HG02840 (cell line): ENCODE data around the gene MDGA2.
"Not testable (repeated sequence)": the region's sequence is repeated elsewhere in the genome, so short reads cannot be mapped to it uniquely, and the experiment has no call there.

Experiments
- ATAC-seq: cut with Tn5 transposase; IDR thresholded peaks from one replicate; pipeline ENCODE4 v1.9.1; 2021; ENCODE audit warnings: mild to moderate bottlenecking, moderate library complexity, moderate number of reproducible peaks; ENCODE audit not compliant: unreplicated experiment, low FRiP score

Gene MDGA2

DNA sequence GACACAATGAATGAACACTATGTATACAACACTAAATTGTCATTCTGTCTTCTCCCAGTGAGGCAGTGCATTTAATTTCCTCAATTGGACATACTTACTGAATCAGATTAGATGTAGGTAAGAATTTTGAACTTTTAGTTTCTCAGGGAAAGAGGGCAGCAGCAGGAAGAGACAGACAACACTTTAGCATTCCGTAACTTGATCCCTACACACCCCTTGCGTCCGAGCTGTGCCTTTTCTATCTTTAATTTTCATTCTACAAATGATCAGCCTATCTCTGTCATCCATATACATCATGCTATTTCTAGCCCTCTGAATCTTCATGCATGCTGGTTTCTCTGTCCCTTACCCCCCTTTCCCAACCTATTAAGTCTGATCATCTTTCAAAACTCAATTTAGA lies 665.8 kb downstream of the MDGA2 start:
- ATAC-seq: no peak

DNA sequence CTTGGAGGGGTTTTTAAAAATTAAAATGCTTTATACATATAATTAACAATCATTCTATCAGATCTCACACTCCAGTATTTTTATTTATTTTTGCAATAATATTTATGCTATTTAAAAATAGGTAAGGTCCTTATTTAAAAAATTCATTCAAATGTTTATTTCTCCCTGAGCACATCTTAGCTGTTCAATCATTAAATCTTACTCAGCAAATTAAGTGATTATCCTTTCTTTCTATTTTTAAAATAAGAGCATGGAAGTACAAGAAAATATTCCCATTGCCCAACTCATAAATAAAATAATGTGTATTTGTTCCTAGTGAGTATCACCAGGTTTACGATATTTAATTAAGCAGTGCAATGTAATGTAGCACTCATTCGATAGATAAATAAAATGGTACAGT lies 666.7 kb downstream of the MDGA2 start:
- no peak for ATAC-seq

DNA sequence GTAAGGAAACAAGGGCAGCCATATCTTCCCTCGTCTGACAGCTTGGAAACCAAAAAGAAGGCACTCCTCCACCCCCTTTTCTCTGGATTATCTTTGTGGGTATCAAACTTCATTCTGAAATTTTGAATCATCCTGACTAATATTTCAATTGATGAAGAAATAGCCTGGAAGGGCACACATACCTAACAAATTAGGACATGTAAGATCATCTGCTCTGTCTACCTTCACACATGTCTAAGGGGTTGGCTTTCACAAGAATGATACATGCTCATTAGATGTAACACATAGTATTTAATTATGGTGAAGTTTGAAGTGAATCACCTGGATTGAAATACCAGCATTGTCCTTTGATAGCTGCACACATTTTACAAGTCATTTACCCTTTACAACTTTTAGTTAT lies 675.7 kb downstream of the MDGA2 start:
- ATAC-seq: no peak

DNA sequence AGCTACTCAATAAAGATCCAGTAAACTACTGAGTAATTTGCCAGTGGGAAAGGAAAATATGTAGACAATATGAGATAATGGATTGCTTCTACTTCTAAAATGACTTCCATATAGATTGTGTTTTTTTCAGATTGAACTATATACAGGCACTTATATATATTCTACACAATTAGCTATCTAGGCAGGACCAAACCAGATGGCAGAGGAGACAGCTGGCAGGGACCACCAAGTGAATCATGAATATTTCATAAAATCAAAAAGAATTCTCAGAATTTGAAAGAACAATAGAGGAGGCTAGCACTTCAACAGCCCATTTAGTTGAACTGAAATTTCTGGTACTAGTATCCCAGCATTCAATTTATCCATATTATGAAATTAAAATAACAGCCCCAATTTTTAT lies 685.8 kb downstream of the MDGA2 start:
- no peak for ATAC-seq

DNA sequence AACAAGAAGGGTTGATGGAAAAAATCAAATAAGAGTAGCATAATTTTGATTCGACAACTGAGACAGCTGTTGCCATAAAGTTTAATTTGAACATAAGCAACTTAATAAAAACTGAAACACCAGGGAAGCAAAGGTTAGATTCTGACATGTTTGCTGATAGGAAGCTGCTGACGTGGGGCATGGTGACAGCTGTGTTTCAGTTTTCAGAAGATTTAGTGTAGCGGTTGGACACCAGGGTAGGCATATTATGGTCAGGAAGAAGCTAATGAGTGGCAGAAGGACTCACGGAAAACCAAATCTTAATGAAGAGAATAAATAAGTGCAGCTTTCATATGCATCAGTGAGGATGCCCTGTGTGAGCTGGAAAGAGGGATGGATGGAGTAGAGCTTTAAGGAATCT lies 687.1 kb downstream of the MDGA2 start:
- no peak for ATAC-seq

DNA sequence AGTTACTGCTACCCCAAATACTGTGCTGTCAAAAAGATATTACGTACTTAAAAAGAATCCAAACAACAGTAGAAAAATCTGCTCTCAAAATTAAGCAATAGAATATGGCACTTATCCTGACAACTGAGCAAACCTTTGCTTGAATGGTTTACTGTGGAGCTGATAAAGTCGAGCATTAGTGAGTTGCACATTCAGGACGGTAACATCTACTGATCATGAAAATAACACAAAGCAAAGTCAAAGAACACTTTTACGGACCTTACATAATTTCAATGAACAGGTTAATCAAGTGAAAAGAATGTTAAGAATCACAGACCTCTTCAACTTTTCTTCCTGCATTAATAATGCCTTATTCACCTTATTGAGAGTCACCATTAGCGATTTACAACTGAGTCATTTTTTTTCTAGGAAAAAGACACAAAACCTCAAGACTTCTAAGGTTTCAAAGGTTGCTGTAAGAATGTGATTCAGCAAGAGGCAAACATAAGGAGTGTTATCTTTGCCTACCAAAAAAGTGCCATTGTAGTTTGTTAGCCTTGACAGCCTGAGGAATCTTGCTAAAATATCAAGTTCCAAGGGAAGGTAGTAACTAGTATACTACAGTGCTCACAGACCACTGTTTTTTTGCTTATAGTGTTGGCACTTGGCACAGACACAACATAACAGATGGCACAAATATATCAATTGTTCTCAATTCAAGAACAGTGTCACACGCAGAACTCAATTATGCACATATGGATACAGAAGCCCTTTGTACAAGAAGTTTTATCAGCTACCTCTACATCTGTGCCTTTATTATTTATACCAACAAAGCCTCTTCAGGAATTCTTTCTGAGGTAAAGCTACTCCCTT lies 689.6 kb downstream of the MDGA2 start:
- no peak for ATAC-seq

DNA sequence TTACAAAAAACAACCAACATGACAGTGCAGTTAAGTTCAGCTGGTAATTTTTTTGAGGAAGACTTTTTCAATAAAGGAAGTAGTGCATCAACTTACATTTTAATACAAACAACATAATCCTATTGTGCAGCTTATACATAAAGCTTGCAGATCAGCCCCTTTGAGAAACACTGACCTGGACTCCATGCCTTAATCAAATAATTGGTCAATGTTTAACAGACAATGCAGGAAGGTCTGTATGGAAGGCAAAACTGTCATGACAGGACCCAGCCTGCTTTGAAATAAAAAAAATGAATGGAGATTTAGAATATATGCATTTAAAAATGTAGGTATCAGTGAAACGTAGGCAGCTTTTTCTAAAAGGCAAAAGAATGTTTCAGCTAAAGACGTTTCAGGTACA lies 702.1 kb downstream of the MDGA2 start:
- ATAC-seq: no peak

DNA sequence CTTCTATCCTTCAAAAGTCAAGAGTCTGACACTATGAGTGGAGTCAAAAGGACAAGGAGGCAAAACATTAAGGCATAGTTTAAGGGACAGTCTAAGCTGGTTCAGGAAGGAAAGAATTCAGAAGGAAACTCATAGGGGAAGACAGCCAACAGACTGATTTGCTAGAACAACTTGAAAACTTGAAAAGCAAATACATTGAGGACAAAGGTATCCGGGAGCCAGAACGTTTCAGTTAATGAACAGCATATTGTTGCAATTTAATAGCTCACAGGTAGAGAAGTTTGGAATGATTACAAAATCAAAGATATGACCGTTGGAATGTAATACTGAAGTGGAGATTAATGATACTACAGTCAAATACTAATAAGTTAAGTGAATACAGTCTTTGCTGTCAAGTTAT lies 711.0 kb downstream of the MDGA2 start:
- no peak for ATAC-seq

DNA sequence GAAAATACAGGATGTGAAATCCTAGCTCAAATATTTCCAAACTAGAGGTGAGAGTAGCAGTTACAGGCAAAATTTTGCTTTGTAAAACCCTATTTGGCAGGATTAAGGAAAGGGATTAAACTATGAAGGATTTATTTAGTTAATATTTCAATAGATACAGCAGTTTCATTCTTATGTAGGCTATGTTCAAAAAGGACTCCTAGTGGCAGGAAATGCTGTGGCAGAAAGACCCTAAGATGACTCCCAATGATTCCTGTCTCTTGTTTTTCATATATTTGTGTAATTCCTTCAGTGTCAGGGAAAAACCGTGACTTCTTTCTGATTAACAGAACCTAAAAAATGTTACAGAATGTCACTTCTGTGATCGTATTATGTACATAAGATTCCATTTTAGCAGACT lies 724.3 kb downstream of the MDGA2 start:
- ATAC-seq: no peak

DNA sequence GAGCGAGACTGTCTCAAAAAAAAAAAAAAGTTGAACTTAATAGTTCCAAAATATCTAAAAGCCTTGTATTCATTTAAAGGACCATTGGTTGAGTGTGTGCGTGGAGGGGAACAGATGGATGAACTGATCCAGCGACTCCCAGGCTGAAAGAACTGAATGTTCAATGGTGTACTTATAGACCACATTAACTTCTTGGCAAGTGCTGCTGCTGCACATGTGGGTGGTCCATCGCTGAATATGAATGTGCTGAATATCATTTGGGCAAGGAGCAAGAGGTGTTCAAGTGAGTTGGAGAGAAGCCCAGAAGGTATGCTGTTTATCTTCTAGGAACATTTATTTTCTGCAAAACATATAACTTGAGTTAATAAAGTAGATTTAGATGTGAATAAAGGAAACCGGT lies 734.8 kb downstream of the MDGA2 start:
- ATAC-seq: no peak

DNA sequence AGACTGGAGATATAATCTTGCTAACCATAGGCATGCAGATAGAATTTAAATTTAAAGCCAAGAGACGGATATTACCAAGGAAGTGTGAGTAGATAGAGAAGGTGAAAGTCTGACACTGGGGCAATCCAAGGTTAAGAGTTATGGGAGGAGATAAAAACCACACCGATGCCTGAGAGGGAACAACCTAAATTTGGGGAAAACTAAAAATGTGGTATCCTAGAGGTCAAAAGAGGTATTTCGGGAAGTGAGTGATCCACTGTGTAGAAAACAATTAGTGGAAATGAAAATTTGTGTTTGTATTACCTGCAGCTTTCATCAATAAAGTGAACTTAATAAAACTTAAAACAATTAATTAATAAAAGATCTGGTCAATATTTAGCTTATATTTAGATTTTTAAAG lies 754.9 kb downstream of the MDGA2 start:
- ATAC-seq: no peak

DNA sequence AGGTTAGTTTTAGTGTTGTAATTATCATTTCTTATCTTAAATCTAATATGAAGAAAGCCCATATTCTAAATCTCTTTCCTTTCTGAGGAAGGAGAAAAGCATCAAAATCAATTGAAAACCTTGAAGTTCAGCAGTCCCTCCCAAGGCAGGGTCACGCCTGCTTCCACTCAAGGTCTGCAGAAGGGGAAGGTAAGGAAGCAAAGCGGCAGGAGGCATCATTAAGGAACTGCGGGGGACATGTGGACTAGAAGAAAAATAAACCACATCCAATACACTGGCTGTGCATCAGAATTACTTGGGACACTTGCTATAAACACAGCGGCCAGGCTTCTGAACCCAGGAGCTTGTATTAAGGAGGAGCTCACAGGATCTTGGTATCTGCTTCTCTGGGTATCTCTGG lies 759.9 kb downstream of the MDGA2 start:
- not testable (repeated sequence) for ATAC-seq

DNA sequence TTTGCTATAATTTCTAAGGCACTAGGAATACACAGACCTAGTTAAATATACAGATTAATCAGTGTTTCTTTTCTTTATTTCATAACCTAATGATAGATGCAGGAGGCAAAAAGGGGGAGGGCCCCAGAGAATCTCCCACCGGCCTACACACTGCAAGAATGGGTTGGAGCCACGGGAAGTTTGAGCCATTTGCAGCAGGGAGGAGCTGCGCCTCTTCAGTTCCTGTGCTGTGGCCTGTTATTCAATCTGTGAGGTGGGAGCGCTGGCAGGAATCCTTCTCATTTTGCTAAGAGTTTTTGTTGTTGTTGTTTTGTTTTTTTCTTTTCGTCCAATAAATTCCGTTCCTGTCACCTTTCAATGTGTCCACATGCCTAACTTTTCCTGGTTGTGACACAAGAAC lies 772.6 kb downstream of the MDGA2 start:
- no peak for ATAC-seq

DNA sequence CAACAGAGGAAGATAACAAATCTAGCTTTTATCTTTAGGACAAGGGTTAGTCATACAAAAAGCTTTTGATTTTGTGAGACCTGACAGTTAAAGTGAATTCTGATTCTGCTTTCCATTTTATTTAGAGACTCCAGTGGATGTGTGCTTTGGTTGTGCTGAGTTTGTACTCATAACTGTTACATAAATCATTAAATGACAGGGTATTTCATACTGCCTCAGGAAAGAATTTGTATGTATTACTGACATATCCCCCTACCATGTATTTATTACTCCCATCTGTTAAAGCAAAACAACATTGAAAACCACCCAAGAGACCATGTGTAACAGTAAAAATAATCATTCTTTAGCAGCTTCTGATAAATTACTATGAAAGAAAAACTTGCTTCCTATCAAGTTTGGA lies 780.9 kb downstream of the MDGA2 start:
- no peak for ATAC-seq

DNA sequence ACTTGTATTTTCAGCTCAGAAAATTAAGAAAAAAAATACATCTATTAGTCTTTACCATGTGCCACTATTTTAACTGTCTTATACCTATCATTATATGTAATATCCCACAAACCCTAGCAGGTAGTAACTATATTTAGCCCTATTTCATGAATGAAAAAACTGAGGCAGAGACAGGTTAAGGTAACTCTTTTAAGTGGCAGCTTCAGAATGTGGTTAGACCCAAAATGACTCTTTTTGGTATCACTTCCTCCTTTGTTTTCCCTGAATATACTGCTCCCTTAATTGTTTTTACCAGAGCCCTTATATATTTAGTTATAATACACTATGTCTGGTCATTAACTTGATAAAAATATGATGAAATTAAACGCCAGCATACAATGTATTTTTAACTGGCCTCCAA lies 788.3 kb downstream of the MDGA2 start:
- ATAC-seq: no peak

DNA sequence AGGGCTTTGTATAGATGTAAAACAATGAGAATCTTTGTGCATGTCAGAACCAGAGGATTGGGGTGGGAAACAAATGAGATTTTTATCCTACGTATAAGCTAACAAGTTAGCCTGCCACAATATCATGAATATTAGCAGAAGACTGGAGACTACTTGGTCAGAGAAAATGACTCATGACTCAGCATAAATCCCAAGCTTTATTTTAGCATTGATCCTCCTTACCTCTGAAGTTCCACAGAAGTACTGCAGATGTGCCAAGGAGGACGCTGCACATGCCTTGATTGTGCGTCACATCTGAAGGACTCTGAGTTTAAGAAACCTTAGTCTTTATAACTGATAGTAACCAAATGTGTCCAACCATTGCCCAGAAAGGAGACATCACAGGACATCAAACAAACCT lies 789.8 kb downstream of the MDGA2 start:
- ATAC-seq: no peak

DNA sequence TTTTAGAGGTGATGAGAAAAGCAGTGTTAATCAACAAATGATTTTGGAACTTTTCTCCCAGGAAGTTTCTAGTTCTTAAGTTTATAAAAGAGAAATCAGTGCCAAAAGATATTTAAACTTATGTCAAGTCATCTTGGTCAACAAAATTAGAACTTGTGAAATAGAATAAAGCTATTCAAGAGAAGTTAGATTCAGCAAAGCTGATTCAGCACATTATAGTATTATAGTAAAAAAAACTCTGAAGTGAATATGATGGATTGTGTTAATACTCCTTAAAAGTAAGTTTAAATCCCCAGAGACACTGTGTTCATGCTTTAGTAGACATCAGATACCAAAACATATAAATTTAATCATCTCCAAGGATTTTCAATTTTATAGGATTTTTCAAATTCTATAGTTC lies 813.7 kb downstream of the MDGA2 start:
- no peak for ATAC-seq

DNA sequence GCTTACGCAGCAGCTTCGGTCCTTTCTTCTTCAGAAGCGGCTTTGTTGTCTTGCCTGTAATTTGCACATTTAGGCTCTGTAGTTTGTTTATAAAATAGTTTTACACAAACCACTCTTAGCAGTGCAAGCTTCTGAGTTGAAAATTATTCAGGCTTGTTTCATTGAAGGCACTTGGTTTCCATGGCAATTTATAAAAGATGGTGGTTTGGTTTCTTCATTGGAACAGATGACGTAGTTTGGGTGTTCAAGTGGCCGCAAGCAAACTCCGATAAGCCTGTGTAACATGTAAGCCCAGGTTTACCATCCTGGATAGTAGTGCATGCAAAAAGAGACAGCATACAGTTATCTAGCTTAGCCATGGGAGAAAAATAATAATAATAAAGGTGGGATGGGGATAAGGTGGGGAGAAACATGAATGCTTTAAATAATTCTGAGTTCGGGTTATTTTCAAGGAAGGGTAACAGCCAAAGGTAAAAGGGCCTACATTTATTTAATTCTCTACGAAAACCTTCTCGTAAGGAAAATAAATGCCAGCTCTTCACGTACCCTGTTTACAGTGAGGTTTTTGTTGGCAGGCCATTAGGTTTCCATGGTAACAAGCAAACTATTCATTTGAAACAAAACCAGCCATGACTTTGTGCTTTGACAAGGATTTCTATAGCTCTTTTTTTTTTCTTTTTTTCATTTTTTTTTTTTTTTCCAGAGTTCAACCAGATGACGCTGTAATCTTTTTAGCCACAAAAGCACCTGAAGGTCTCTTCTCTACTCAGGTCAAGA lies 834.3 kb downstream of the MDGA2 start:
- no peak for ATAC-seq

DNA sequence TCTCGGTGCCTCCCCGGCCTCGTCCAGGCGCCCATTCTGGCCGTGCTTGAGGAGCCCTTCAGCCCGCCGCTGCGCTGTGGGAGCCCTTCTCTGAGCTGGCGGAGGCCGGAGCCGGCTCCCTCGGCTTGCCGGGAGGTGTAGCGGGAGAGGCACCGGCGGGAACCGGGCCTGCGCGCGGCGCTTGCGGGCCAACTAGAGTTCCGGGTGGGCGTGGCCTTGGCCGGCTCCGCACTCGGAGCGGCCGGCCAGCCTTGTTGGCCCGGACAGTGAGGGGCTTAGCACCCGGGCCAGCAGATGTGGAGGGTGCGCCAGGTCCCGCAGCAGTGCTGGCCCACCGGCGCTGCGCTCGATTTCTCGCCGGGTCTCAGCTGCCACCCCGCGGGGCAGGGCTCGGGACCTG lies 855.1 kb downstream of the MDGA2 start:
- ATAC-seq: no peak

DNA sequence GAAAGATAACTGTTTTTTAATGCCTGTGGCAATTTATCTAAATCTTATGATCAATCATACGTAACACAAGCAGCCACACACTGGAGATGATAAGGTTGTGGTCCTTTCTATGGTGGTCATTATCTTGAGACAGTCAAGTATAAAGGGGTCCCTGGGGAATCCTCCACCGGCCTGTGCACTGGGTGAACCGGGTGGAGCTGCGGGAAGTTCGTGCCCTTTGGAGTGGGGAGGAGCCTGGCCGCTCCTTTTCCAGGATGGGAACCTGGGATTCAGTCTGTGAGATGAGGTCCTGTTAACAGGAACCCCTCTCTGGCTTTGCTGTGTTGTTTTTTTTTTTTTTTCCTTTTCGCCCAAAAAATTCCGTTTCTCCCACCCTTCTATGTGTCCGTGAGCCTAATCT lies 856.3 kb downstream of the MDGA2 start:
- no peak for ATAC-seq

DNA sequence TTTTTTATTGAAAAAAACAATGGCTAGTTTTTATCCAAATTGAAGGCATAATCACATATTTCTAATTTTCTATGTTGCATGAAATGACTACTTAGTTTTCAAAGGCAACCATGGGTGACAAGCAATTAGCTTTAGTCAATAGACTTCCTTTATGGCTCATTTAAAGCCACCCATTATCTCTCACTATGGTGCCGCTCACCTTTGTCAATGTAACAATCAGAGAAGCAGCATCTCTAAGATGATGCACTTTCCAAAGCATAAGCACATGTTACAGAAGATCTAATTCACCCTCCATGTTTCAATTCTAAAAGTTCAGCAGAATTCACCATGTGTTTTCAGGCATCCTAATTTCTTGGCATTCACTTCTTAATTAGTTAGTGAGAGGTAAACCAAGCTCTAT lies 857.3 kb downstream of the MDGA2 start:
- ATAC-seq: no peak

DNA sequence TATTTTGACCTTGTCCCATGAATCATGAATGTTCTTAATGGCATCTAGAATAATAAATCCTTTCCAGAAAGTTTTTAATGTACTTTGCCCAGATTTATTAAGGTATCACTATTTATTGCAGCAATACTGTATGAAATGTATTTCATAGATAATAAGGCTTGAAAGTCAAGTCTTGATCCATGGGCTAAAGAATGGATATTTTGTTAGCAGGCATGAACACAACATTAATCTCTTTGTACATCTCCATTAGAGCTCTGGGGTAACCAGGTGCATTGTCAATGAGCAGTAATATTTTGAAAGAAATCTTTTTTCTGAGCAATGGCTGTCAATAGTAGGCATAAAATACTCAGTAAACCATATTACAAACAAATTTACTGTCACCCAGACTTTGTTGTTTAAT lies 882.3 kb downstream of the MDGA2 start:
- no peak for ATAC-seq
